GM23248 (cell line): ENCODE data around the gene DLGAP3. TPM values are rescaled to one million over a fixed set of nuclear protein-coding genes. Genes with fewer than 3 reads are reported as not detected.

Experiments used
- DNase-seq: peaks from one replicate; pipeline ENCODE4 v3.0.0-alpha.2; 2015
- H2AFZ ChIP-seq: fragments of 200-600 bp; sonication (generic); 2 replicates; pipeline ENCODE4 v1.6.1; 2016; ENCODE audit warnings: antibody characterized with exemption
- H3F3A ChIP-seq: fragments of 200-600 bp; sonication (generic); 2 replicates; pipeline ENCODE4 v1.6.1; 2016; ENCODE audit warnings: mild to moderate bottlenecking, antibody characterized with exemption, mixed run types; ENCODE audit not compliant: insufficient read depth
- H3K27ac ChIP-seq: fragments of 200-600 bp; sonication (generic); 2 replicates; pipeline ENCODE4 v1.5.1; 2016; ENCODE audit warnings: mild to moderate bottlenecking
- H3K27me3 ChIP-seq: fragments of 200-600 bp; sonication (generic); replicated peaks from 2 replicates; pipeline ENCODE4 v1.6.1; 2016; ENCODE audit warnings: mild to moderate bottlenecking; ENCODE audit not compliant: insufficient read depth
- H3K36me3 ChIP-seq: fragments of 200-600 bp; sonication (generic); 2 replicates; pipeline ENCODE4 v1.6.1; 2016; ENCODE audit warnings: low read depth, mild to moderate bottlenecking
- H3K4me1 ChIP-seq: fragments of 200-600 bp; sonication (generic); 2 replicates; pipeline ENCODE4 v1.6.1; 2016; ENCODE audit warnings: mild to moderate bottlenecking; ENCODE audit not compliant: insufficient read depth
- H3K4me2 ChIP-seq: fragments of 200-600 bp; sonication (generic); one replicate; pipeline ENCODE4 v1.6.1; 2016; ENCODE audit warnings: mild to moderate bottlenecking; ENCODE audit not compliant: unreplicated experiment
- H3K4me3 ChIP-seq: fragments of 200-600 bp; sonication (generic); 2 replicates; pipeline ENCODE4 v1.5.1; 2016; ENCODE audit warnings: mild to moderate bottlenecking
- H3K79me2 ChIP-seq: fragments of 200-600 bp; sonication (generic); 2 replicates; pipeline ENCODE4 v1.6.1; 2016; ENCODE audit warnings: mild to moderate bottlenecking; ENCODE audit not compliant: insufficient read depth
- H3K9ac ChIP-seq: fragments of 200-600 bp; sonication (generic); 2 replicates; pipeline ENCODE4 v1.6.1; 2016; ENCODE audit warnings: mild to moderate bottlenecking
- H3K9me2 ChIP-seq: fragments of 200-600 bp; sonication (generic); 2 replicates; pipeline ENCODE4 v1.6.1; 2016; ENCODE audit warnings: mixed run types, mild to moderate bottlenecking, moderate library complexity; ENCODE audit not compliant: insufficient read depth
- H3K9me3 ChIP-seq: fragments of 200-600 bp; sonication (generic); one replicate; pipeline ENCODE4 v1.6.1; 2017; ENCODE audit warnings: low read depth
- H4K20me1 ChIP-seq: fragments of 200-600 bp; sonication (generic); 2 replicates; pipeline ENCODE4 v1.6.0; 2016; ENCODE audit not compliant: insufficient read depth
- EZH2 ChIP-seq: fragments of 200-600 bp; sonication (generic); IDR thresholded peaks from 2 replicates; pipeline ENCODE4 v1.6.1; 2018; ENCODE audit warnings: antibody characterized with exemption, mild to moderate bottlenecking; ENCODE audit not compliant: insufficient read depth, poor library complexity, severe bottlenecking
- EZH2phosphoT487 ChIP-seq: fragments of 200-600 bp; sonication (generic); IDR thresholded peaks from 2 replicates; pipeline ENCODE4 v1.6.1; 2018; ENCODE audit warnings: antibody characterized with exemption, moderate library complexity, mild to moderate bottlenecking, low read depth; ENCODE audit not compliant: insufficient read depth
- WGBS, 2 experiments: methylation state at CpG; one replicate each; pipeline ENCODE4 v1.1.6; 2015 to 2017; ENCODE audit warnings: low lambda C conversion rate in 2 of 2, low coverage in 1 of 2; ENCODE audit errors: missing lambda C conversion rate in 2 of 2; 5-methylcytosine and 5-hydroxymethylcytosine counted together
- in situ Hi-C: fragments of 300-500 bp; cut with MboI; formaldehyde crosslinking; loops from 2 replicates; pipeline ENCODE4 v1.15.0; 2020
- polyA plus RNA-seq: library from polyadenylated mRNA; unstranded; fragments of >200 nt; fragmentation: Nextera tagmentation; extraction: Ambion mirVana; gene quantifications from 2 replicates; pipeline ENCODE4 v1.2.1, GENCODE V29; 2016
- total RNA-seq: library from RNA; depleted of rRNA; stranded (reverse); fragments of >200 nt; shearing (Covaris generic); gene quantifications from 2 replicates; pipeline ENCODE4 v1.2.3, GENCODE V29; 2014

Gene DLGAP3
- total and polyA plus RNA-seq, 2 experiments from 2014 or later: 0.11 TPM; not detected in 1

GRCh38 chr1:34884536-34884935 is 44.9 kb downstream of the DLGAP3 start:
- H3F3A ChIP-seq: no peaks in the 10 kb centered on the region
- DNase-seq: no peak
- no peaks in the 10 kb centered on the region for H3K9me3 ChIP-seq
- H3K9me2 ChIP-seq: no peaks in the 10 kb centered on the region
- no peaks in the 10 kb centered on the region for H4K20me1 ChIP-seq
- no peaks in the 10 kb centered on the region for H3K4me1 ChIP-seq
- H3K4me3 ChIP-seq: no peak overlapping the region
- H2AFZ ChIP-seq: no peak overlapping the region
- in situ Hi-C loops: no loop called here
- 37 to 46% methylated on average over 3 of the region's 3 CpGs for WGBS, 2 experiments
- TF ChIP-seq EZH2phosphoT487: no peak
- TF ChIP-seq EZH2: no peak
- no peak overlapping the region for H3K9ac ChIP-seq
- H3K36me3 ChIP-seq: no peaks in the 10 kb centered on the region
- H3K27me3 ChIP-seq: peaks cover 51% of the 10 kb centered on the region
- no peaks in the 10 kb centered on the region for H3K79me2 ChIP-seq
- no peak overlapping the region for H3K4me2 ChIP-seq
- H3K27ac ChIP-seq: no peak overlapping the region

GRCh38 chr1:34879230-34879629 is 50.2 kb downstream of the DLGAP3 start:
- H3K27ac ChIP-seq: no peak overlapping the region
- H3F3A ChIP-seq: no peaks in the 10 kb centered on the region
- H2AFZ ChIP-seq: no peak overlapping the region
- H3K4me2 ChIP-seq: no peak overlapping the region
- H3K9ac ChIP-seq: no peak overlapping the region
- H4K20me1 ChIP-seq: no peaks in the 10 kb centered on the region
- H3K27me3 ChIP-seq: peaks cover 82% of the 10 kb centered on the region
- 34 to 40% methylated on average over 9 of the region's 9 CpGs for WGBS, 2 experiments
- no peaks in the 10 kb centered on the region for H3K9me3 ChIP-seq
- no peaks in the 10 kb centered on the region for H3K79me2 ChIP-seq
- no peaks in the 10 kb centered on the region for H3K9me2 ChIP-seq
- DNase-seq: no peak
- H3K4me1 ChIP-seq: no peaks in the 10 kb centered on the region
- H3K4me3 ChIP-seq: no peak overlapping the region
- no peaks in the 10 kb centered on the region for H3K36me3 ChIP-seq
- no peak for TF ChIP-seq EZH2
- no peak for TF ChIP-seq EZH2phosphoT487
- in situ Hi-C loops: no loop called here

GRCh38 chr1:34876406-34876805 is 53.0 kb downstream of the DLGAP3 start:
- Histone ChIP-seq H2AFZ (no peak overlapping the region), H3K9me3 (no peaks in the 10 kb centered on the region), H3K36me3 (no peaks in the 10 kb centered on the region), H3K9me2 (no peaks in the 10 kb centered on the region), H3K4me1 (no peaks in the 10 kb centered on the region), H3K79me2 (no peaks in the 10 kb centered on the region), H4K20me1 (no peaks in the 10 kb centered on the region), H3K4me2 (no peak overlapping the region), H3K27ac (no peak overlapping the region), H3K27me3 (peaks cover 80% of the 10 kb centered on the region), H3K4me3 (no peak overlapping the region), H3F3A (no peaks in the 10 kb centered on the region), H3K9ac (no peak overlapping the region)
- 45 to 53% methylated on average over 7 of the region's 7 CpGs for WGBS, 2 experiments
- no peak for DNase-seq
- in situ Hi-C loops: no loop called here
- no peak for TF ChIP-seq EZH2
- no peak for TF ChIP-seq EZH2phosphoT487

- in situ Hi-C loops: no loop called here
- no peak overlapping the region for H3K4me2 ChIP-seq
- H3K79me2 ChIP-seq: no peaks in the 10 kb centered on the region
- no peak overlapping the region for H3K4me3 ChIP-seq
- WGBS, 2 experiments: 7% methylated on average over 4 of the region's 4 CpGs
- no peak overlapping the region for H2AFZ ChIP-seq
- TF ChIP-seq EZH2phosphoT487 (no peak), EZH2 (no peak)
- DNase-seq: no peak
- no peaks in the 10 kb centered on the region for H4K20me1 ChIP-seq
- H3K9ac ChIP-seq: no peak overlapping the region
- no peaks in the 10 kb centered on the region for H3K9me2 ChIP-seq
- no peak overlapping the region for H3K27ac ChIP-seq
- no peaks in the 10 kb centered on the region for H3F3A ChIP-seq
- H3K27me3 ChIP-seq: peaks cover 63% of the 10 kb centered on the region
- H3K36me3 ChIP-seq: no peaks in the 10 kb centered on the region
- no peaks in the 10 kb centered on the region for H3K4me1 ChIP-seq
- H3K9me3 ChIP-seq: no peaks in the 10 kb centered on the region
Observed at GRCh38 chr1:34874296-34874952, 55.0 kb downstream of the DLGAP3 start.

GRCh38 chr1:34872133-34872503 is 57.3 kb downstream of the DLGAP3 start:
- H3K9me2 ChIP-seq: no peaks in the 10 kb centered on the region
- no peak overlapping the region for H3K4me3 ChIP-seq
- H3K79me2 ChIP-seq: no peaks in the 10 kb centered on the region
- 53 to 63% methylated on average over 4 of the region's 4 CpGs for WGBS, 2 experiments
- in situ Hi-C loops: no loop called here
- peaks cover 46% of the 10 kb centered on the region for H3K27me3 ChIP-seq
- no peak overlapping the region for H3K9ac ChIP-seq
- H2AFZ ChIP-seq: no peak overlapping the region
- no peaks in the 10 kb centered on the region for H3F3A ChIP-seq
- H3K27ac ChIP-seq: no peak overlapping the region
- H3K9me3 ChIP-seq: no peaks in the 10 kb centered on the region
- H3K4me1 ChIP-seq: no peaks in the 10 kb centered on the region
- TF ChIP-seq EZH2phosphoT487 (no peak), EZH2 (no peak)
- no peaks in the 10 kb centered on the region for H3K36me3 ChIP-seq
- DNase-seq: no peak
- no peaks in the 10 kb centered on the region for H4K20me1 ChIP-seq
- H3K4me2 ChIP-seq: no peak overlapping the region
